IPS-11a (cell line): ENCODE measurements around the gene UPP1.

Experiments
- H3K4me3 ChIP-seq: one replicate; pipeline ENCODE4 v1.5.1; 2013; ENCODE audit warnings: low read depth, low read length, control low read depth

UPP1 gene

DNA sequence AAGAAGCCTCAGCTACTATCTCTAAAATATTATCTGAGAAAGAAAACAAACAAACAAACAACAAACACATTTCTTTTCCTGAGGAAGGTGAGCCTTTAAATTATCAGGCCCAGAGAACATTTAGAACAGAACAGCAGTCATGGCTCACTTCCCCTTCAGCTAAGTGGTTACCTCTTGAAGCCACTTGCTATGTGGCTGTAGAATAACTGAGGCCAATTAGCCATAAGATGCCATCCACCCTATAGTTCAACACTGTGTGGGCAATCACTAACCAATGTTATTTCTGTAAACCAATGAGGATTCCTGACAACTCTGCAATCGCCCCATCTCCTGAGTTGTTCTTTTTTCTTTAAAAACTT is 3.7 kb upstream of the UPP1 start:
- no peak overlapping the region for H3K4me3 ChIP-seq

DNA sequence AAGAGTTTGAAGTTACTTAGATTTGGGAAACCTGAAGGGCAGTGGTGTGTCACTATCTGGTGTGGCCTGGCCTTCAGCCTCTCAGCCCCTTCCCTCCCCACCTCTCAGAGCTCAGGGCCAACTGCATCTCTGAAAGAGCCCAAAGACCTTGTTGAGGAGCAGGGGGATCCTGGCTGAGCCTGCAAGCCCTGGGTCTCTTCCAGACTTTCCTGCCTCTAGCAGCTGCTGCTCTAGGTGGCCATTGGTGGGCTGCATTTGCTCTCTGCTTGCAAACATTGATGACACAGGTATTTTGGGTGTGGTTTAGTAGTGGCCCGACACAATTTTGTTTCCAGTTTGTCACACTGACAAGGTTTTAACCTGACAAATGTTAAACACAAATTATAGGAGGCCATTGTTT is 3.1 kb upstream of the UPP1 start:
- no peak overlapping the region for H3K4me3 ChIP-seq

DNA sequence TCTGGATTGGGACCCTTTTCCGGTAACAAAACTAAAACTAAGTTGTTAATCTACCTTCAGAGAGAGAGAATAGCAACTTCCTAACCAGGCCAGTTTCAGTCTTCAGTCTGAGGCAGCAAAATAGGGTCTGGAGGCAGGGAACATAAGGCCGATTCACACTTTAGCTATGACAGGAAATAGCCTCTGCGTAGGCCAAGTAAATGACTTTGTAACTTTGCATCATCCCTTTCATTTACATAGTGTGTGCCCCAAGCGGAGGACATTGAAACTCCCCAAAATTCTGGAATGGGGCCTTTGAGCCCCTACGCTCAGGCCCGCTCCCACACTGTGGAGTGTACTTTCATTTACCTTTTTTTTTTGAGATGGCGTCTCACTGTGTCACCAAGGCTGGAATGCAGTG is 1.7 kb upstream of the UPP1 start:
- no peak overlapping the region for H3K4me3 ChIP-seq

DNA sequence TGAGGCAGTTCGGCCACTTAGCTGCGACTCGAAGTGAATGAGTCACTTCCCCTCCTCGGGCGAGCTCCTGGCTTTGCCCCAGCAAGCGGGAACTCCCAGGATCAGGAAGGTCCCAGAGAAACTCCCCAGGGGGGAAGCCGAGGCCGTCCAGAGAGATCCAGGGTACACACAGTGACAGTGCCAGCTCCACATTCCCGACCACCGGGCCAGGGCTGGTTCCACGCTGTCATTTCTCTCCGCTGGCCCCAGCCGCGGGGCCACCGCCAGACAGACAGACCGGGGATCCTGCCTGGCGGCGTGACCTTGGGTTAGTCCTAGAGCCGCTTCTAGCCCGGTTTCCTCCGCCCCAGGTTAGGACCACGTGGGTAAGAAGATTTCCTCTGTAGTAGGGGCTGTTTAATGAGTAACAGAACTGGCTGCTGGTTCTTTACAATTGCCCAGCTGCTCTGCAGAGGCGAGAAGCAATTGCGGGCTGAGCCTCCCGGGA is 463 bp upstream of the UPP1 start:
- H3K4me3 ChIP-seq, result peak overlapping the region; percentile 24

DNA sequence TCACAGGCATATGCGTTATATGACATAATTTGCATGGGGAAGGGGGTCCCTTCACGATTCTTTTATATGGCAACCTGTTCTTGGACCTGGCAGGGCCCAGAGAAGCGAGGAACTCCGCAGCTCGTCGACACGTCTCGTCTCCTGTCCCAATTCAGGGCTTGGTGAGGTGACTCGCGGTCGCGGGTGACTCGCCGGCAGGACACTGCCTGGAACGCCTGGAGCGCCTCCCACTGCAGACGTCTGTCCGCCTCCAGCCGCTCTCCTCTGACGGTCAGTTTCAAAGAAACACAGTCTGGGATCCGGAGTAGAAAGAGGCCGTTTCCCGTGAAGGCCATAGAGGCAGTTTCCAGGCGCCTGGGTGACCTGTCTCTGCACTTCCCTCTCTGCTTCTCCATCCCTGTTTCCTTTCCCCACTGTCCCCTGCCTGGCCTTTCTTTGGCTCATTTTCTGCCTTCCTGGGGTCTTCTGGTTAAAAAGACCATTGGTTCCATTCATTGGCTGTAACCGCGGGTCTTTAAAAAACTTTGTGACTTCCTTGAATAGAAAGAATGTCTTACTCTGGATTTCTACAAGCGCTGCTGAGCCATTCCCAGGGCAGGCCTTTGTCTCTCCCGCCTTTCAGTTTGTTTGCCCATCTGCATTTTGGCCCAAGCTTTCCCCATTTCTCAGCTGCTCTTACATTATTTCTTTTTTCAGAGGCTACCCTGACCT is 1.2 kb downstream of the UPP1 start:
- peak overlapping the region; percentile 66 for H3K4me3 ChIP-seq

DNA sequence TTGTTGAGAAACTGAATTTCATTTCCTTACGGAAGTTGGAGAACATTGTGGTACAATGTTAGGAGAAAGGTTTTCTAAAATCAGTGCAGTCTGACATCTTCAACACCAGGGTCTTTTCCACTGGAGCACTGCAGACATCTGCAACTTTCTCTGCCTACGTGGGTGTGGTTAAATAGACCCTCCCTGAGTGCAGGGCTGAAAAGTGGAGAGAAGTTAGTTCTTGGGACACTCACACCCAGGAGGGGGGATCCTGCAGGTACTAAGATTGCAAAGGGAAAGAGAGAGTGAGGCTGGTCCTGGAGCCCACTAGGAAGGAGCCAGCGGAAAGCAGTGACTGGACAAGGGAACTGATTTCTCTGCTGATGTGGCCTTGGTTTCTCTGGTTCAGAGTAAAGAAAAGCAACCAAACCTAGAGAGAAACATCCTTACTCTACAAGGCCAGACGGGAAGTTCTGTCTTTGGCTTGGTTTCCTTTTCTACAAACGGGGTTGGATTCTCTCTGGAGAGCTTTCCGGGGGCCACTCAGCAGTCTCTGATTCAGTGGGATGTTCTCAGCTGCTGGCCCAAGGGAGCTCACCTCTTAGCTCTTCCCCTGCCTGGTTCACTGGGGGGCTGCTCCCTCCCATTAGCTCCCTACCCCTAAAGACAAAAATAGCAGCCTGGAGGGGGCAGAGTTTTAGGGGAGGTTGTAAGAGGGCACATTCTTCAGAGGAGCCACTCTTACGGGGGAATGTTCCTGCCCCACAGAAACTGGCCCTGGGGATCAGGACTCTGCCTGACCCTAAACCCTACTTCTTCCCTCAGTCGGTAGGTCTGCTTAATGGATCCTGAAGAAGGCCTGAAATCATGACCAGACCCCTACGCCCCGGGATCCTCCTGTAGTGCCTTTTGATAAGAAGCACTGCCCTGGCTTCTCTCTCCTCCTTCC is 2.7 kb downstream of the UPP1 start:
- H3K4me3 ChIP-seq, result no peak overlapping the region

DNA sequence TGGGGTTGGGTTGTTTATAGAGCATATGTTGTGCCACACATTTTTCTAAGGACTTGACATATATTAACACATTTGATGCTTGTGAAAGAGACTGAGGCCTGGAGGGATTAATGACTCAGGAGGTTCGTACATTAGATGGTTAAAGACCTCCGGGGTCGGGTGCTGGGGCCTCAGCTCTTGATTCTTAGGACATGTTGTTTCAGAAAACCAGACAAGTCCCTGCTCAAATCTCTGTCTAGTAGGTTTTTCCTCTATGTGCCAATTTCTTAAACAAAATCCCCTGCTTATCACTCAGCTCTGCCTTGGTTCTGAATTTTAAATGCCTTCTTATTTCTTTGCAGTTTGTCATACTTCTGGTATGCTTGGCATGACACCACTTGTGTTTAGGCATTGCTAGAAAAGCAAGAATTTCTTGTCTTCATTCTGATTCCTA is 5.8 kb downstream of the UPP1 start:
- no peak overlapping the region for H3K4me3 ChIP-seq

DNA sequence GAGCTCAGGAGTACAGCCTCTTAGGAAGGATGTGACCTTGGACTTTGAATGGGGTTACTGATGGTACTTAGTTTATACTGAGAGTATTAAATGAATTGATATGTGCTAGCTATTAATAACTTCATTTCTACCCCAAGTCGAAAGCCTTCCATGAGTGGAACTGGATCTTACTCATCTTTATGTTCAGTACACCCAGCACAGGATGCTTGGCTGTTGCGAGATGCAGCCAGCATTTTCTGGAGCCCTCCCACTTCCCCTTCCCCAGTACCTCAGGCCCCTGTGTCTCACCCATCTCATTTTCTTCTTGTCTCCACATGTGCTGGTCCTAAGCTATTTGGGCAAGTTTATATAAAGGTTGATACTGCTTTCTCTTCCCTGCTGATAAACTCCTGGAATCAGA is 7.2 kb downstream of the UPP1 start:
- H3K4me3 ChIP-seq, result no peak overlapping the region

DNA sequence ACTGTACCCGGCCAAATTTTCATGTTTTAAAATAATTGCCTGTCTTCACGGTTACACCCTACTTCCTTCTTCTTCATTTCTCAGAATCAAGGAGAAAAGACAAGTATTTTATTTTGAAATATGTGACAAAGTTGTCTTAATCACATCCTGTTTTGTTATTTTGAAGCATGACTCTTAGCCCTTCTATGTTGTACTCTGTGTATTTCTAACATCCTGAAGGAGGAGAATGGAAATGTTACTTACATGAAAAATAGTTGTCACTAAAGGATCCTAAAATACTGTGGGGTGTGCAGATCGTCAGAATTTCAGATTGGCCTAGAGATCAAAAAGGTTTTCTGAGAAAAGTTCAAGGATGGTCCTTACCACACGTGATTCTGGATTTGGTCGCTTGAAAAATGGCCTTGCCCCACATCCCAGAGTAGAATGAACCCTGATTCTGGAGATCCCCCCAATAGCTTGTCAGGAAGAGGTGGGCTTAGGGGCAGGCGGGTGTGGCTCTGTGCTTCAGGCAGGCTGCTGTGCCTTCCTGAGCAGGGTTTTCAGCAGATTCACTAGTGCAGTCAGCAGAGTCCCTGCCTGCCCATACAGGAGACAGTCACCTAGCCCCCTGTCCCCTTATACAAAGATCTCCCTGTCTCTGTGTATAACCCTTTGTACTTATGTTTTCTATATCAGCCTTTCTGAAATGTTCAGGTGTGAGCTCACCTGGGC is 8.6 kb downstream of the UPP1 start:
- no peak overlapping the region for H3K4me3 ChIP-seq

DNA sequence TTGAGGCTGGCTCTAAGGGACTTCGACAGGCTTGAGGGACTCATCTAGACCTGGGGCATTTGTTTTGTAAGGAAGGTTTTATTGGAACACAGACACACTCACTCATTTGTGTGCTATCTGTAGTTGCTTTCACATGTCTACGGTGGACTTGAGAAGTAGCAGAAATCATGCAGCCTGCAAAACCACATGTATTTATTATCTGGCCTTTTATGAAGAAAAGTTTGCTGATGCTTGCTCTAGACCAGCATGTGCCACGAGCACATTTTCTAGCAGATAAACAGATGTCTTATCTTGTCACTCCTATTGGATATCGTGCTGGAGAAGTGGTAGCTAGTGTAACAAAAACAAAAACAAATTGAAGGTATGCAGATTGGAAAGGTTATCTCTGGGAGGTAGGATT is 9.8 kb downstream of the UPP1 start:
- H3K4me3 ChIP-seq, result no peak overlapping the region

DNA sequence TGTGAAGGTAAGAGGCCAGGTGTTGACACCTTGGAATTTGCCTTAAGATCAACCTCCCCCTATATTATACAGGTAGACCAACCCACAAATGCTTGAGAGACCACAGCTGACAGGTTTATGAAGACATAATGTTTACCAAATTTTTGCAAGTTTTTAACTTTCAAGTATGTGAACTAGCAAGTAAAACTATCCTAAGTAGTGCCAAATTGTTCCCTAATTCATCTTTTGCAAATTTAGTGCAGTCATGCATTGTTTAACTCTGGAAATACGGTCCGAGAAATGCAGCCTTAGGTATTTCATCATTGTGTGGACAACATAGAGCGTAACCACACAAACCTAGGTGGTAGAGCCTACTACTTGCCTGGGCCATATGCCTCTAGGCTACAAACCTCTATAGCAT is 10.7 kb downstream of the UPP1 start:
- H3K4me3 ChIP-seq, result no peak overlapping the region

DNA sequence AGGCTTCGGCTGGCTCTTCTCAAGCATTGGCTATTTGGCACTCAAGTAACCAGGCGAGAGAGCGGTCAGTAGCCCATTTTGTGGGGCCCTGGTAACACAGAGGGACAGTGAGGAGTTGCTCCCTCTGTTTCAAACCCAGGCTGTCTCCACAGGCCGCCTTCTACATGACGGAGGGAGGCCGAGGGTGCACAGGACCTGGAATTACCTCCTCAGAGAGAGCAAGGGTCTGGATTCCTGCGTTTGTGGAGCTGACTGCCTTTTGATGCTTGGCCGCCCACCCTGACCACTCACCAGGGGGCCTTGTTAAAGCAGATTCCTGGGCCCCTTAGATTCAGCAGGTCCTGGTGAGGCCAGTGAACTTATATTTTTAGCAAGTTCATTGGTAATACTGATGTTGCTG is 12.3 kb downstream of the UPP1 start:
- no peak overlapping the region for H3K4me3 ChIP-seq

DNA sequence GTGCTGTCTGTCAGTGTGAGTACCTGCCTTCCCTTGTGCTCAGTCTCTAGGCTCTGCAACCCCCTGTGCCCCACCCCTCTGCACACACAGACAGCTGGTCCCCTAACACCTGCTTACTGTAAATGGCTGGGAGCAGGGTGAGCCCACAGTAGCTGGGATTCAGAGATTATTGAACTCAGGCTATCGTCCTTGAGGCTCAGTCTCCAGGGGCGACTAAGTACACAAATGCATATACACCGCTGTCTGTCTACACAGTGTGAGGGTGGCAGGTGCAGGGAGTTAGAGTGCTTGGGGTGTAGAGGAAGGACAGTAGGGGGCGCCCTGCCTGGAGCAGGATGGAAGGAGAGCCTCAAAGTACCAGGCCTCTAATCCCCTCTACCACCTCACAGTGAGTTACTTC is 12.9 kb downstream of the UPP1 start:
- H3K4me3 ChIP-seq, result no peak overlapping the region

DNA sequence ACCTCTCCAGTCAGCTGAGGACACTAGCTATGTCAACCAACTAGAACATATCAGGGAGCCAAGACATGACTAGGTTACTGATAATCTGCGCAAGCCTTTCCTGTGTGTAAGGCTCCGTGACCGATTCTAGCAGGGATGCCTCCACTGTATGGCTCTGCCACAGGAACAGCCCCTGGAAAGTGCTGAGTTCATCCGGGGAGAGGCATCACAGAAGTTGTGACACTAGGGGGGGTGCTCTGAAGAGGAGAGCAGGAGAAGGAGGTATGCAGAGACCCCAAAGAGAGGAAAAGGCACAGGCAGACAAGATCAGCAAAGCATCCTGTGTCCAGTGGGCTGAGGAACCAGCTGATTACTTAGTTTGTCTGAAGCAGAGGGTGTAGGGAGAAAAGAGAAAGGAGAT is 13.5 kb downstream of the UPP1 start:
- no peak overlapping the region for H3K4me3 ChIP-seq

DNA sequence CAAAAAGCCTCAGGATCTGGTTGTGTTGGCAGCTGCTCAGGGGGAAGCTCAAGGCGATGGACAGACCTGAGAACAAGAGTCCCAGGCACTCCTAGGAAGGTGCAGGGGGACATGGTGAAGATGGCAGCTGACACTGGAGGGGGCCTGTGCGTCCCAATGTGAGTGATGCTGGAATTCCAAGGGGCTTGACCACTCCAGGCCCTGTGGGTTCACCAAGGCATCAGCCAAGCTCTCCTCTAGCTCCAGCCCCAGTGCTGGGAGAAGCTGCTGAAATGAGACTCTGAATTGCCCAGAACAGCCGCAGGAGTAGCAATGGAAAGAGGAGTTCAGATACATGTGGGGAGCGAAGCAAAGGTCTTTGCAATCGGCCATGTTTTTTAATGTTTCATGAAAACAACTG is 16.0 kb downstream of the UPP1 start:
- H3K4me3 ChIP-seq, result no peak overlapping the region

DNA sequence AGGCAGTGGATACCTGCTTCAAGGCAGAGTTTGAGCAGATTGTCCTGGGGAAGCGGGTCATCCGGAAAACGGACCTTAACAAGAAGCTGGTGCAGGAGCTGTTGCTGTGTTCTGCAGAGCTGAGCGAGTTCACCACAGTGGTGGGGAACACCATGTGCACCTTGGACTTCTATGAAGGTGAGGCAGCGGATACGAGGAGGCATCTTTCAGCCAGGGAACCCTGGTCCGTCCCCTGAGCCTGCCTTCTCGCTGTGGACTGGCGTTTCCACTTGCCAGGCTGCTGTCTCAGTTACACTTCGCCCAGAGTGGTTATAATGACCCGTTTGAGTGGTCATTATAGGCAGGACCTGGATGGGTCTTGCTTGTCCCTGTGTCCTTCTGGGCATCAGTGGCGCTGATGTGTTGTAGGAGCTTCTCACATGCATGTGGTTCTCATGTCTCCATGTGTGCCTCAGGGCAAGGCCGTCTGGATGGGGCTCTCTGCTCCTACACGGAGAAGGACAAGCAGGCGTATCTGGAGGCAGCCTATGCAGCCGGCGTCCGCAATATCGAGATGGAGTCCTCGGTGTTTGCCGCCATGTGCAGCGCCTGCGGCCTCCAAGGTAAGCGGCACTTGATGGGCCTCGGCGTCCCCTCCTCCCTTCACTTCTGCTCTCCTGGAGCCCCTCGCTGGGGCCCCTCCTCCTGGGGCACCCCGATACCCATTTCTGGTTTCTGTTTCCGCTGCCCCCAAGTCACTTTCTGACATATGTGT is 18.0 kb downstream of the UPP1 start:
- no peak overlapping the region for H3K4me3 ChIP-seq

DNA sequence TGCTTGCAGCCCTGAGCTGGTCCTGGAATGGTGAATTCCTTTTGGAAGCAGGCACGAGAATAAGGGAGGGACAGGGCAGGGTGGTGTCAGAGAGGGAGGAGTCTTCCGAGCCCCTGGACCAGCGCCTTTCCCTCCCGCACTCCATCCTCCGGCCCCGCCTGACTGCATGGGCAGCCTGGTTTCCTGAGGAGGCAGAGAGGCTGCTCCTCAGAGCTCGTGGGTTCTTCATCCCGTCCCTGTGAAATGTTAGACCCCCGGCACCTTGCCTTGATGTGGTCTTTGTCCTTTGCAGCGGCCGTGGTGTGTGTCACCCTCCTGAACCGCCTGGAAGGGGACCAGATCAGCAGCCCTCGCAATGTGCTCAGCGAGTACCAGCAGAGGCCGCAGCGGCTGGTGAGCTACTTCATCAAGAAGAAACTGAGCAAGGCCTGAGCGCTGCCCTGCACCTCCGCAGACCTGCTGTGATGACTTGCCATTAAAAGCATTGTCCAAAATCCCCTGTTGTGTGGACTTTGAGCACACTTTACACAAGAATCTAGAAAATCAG is 18.9 kb downstream of the UPP1 start:
- no peak overlapping the region for H3K4me3 ChIP-seq

DNA sequence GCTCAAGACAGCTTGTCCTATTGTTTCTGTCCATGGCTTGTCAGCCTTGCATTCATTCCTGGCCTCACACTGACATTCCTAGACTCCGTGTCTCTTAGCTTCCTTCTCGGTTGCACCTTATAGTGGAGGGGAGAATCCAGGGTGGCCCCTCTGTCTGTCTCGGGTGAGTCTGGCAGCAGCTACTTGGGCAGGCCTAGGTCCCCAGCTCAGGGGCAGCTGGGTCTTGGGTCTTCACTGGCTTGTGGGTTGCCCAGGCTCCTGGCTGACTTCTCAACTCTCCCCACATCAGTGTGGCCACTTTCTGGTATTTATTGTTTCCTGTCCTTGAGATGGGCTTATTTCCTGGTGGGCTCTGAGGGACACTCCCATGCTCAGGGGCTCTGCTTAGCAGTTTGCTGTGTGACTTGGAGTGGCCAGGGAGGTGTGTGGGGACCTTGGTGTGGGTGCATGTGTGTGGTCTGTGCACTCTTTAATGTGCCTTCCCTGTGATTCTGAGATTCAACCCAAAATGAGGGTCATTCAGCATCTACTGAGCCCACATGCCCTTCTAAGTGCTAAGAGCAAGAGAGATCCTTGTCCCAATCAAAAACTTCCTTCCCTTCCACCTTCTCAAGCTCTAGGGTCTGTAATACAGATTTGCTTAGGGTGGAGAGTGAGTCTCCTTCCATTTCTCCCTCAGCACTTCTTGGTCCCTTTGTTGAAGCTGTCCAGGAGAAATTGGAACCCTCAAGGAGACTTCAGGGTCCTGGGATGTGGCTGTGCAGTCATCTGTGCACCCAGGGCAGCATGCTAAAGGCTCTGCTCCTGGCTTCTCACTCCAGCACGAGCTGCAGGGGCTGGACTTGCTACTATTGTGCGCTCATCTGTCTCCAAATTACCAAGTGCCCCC is 20.1 kb downstream of the UPP1 start:
- no peak overlapping the region for H3K4me3 ChIP-seq

DNA sequence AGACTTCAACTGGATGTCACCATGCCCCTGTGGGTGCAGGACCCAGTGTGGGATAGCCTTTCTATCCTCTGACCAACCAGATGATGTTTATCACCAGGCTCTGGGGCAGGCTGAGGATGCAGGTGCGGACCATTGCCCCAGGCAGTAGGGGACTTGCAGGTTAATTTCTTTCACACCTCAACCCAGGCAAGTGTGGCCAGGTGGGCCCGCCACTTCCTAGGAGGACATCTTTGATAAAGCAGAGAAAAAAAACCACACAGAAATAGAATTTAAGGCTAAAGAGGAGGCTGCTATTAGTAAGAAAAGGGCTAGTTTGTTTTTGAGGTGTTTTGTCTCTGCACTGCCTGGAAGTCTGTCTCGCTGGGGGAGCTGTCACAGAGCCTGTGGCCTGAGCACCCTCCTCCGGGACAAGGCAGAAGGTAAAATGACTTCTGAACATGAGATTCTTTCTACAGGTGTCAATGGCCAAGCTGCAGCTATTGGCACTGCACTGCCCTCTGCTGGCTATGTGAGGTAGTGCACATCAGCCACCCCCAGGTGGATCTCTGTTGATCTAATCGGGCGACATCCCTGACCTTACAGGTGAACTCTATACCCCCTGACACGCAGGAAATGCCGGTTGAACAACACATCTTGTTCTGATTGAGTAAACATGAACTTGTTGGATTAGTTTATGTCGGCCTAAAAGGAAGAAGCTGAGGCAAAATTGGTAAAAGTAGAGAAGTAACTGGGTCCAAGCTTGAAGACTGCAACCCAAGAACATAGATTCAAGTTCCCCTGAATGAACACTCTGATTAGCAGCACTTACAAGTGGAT is 21.0 kb downstream of the UPP1 start:
- H3K4me3 ChIP-seq, result no peak overlapping the region
